LNCaP clone FGC (cell line): Measurements from ENCODE around the gene TEDC2.

Experiments used
- DNase-seq: peaks from one replicate; pipeline ENCODE4 v3.0.0-alpha.2; 2011; ENCODE audit warnings: low read depth
- H3K4me3 ChIP-seq: 2 replicates; pipeline ENCODE4 v1.5.1; 2011; ENCODE audit warnings: mild to moderate bottlenecking, low read depth, low read length, control low read depth
- TF ChIP-seq, protein P1 (sequence below): IDR thresholded peaks from 2 replicates; pipeline ENCODE4 v1.5.1; 2012; ENCODE audit warnings: mild to moderate bottlenecking; ENCODE audit not compliant: control insufficient read depth, insufficient read depth; ENCODE audit errors: extremely low read depth

Gene TEDC2

DNA sequence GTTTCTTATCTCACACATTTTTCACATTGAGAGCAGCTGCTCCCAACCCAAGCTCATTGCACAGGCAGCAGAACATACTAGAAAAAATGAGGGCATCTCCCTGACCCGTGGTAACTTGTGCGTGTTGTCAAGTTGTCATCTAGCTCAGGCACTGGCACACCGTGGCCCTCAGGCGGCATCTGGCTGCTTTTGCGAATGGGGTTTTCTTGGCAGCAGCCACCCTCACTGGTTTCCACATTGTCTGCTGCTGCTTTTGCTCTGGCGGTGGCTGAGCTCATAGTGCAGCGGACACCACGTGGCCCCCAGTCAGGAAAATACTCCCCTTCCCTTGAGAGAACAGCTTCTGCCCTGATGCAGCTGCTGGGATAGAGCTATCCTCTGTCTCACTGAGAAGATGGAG is 9.4 kb upstream of the TEDC2 start:
- no peak overlapping the region for H3K4me3 ChIP-seq
- no peak for DNase-seq
- TF ChIP-seq, protein P1, sequence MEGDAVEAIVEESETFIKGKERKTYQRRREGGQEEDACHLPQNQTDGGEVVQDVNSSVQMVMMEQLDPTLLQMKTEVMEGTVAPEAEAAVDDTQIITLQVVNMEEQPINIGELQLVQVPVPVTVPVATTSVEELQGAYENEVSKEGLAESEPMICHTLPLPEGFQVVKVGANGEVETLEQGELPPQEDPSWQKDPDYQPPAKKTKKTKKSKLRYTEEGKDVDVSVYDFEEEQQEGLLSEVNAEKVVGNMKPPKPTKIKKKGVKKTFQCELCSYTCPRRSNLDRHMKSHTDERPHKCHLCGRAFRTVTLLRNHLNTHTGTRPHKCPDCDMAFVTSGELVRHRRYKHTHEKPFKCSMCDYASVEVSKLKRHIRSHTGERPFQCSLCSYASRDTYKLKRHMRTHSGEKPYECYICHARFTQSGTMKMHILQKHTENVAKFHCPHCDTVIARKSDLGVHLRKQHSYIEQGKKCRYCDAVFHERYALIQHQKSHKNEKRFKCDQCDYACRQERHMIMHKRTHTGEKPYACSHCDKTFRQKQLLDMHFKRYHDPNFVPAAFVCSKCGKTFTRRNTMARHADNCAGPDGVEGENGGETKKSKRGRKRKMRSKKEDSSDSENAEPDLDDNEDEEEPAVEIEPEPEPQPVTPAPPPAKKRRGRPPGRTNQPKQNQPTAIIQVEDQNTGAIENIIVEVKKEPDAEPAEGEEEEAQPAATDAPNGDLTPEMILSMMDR, result no peak

DNA sequence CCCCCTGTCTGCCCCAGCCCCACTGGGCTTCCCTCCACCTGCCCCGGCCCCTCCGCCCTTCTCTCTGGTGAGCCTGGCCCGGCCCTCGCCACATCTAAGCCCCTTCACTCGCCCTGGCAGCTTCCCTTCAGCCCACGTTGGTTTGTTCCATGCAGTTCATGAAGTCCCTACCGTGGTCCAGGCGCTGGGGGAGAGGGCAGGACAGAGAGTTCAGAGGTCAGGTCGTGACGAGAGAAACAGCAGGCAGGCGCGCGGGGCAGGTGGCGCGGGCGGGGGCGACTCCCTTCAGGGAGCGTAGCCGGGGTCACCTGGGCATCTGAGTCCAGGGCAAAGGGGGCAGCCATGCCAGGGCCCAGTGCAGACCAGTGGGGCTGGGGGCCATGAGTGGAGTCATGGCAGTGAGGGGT is 8.9 kb upstream of the TEDC2 start:
- TF ChIP-seq, protein P1, result no peak
- no peak for DNase-seq
- no peak overlapping the region for H3K4me3 ChIP-seq

DNA sequence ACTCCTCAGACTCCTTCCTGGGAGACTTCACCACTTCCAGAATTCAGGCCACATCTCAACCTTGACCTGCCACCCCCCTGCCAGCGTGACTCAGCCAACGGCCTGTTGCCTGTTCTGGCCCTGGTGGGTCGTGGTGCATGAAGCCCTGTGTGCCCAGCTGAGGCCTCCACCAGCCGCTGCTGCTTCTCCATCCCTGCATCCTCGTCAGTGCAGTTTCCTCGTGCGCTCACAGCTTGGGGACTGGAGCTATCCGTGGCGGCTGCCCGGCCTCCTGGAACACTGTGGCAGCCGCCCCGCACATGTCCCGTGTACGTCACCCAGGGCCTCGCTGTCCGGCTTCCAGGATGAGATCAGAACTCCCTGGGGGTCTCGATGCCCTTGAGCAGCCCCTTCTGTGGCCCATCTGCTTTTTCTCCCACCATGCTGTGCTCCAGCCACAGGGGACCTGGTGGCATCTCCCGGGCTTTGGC is 8.0 kb upstream of the TEDC2 start:
- no peak for DNase-seq
- H3K4me3 ChIP-seq, result no peak overlapping the region
- TF ChIP-seq, protein P1, result no peak

DNA sequence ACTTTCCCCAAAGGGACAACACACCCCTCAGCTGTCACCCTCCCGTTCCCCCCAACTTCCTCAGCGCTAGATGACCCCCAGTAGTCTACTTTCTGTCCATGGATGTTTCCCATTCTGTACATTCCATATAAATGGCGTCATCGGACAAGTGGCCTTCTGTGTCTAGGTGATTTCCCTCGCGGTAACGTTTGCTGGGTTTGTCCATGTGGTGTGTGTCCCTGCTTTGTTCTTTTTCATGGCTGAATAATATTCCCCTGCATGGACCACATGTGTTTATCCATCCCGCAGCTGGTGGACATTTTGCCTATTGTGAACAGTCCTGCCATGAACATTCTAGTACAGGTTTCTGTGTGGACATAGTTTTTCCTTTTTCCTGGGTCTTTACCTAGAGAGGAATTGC is 7.3 kb upstream of the TEDC2 start:
- DNase-seq, result no peak
- no peak overlapping the region for H3K4me3 ChIP-seq
- TF ChIP-seq, protein P1, result no peak

DNA sequence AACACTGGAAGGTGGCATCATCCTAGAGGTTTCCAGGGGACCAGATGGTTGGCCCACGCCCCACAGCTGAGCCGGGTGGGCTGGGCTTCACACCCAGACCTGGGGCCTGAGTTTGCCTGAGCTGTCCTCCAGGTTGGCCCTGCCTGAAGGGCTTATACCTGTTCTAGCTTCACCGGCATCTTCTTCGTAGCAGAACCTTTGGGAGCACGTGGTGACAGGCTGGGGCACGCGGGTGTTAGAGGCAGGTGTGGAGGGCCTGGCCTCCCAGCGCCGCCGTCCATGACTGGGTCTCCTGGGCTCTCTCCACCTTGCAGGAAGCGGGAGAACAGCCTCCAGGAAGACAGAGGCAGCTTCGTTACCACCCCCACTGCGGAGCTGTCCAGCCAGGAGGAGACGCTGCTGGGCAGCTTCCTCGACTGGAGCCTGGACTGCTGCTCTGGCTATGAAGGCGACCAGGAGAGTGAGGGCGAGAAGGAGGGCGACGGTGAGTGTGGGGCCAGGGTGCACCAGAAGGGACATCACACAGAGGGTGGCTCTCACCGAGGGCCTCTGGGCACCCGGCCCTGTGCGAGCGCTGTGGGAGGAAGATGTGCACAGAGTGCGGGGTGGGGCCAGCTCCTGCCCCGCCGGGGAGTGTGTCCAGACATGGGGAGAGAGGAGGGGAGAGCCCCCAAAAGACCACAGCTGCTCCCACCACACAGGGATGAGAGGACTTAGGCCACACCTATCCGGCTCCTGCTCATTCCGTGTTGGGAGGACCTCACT is 4.6 kb upstream of the TEDC2 start:
- DNase-seq, result no peak
- TF ChIP-seq, protein P1, result no peak
- H3K4me3 ChIP-seq, result no peak overlapping the region

DNA sequence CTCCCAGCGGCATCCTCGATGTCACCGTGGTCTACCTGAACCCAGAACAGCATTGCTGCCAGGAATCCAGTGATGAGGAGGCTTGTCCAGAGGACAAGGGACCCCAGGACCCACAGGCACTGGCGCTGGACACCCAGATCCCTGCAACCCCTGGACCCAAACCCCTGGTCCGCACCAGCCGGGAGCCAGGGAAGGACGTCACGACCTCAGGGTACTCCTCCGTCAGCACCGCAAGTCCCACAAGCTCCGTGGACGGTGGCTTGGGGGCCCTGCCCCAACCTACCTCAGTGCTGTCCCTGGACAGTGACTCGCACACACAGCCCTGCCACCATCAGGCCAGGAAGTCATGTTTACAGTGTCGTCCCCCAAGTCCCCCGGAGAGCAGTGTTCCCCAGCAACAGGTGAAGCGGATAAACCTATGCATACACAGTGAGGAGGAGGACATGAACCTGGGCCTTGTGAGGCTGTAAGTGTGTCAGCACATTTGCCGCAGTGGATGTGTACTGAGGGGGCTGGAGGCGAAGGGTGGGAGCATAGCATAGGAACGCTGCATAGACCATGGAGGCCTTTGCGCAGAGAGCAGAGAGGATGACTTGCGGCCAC is 3.3 kb upstream of the TEDC2 start:
- TF ChIP-seq, protein P1, result no peak
- no peak overlapping the region for H3K4me3 ChIP-seq
- no peak for DNase-seq

DNA sequence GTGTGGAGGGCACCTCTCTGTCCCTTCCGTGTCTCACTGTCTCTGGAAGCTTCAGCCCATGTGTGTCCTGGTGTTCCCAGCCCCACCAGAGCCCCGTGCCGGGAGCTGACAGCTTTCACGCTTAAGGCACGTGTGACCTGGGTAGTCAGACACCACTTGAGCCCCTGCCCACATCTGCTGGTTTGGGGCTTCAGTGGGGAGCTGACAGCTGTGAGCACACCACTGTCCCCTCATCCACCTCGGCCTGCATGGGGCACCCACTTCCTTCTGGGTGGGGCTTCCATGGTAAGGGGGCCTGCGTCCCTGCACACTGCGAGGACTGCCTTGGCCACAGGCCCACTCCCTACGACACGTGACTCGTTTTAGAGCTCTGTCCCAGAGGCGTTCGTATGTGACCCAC is 2.6 kb upstream of the TEDC2 start:
- H3K4me3 ChIP-seq, result no peak overlapping the region
- DNase-seq, result no peak
- TF ChIP-seq, protein P1, result no peak
